ENCODE measurements around the gene TTI1.

The TTI1 gene

DNA sequence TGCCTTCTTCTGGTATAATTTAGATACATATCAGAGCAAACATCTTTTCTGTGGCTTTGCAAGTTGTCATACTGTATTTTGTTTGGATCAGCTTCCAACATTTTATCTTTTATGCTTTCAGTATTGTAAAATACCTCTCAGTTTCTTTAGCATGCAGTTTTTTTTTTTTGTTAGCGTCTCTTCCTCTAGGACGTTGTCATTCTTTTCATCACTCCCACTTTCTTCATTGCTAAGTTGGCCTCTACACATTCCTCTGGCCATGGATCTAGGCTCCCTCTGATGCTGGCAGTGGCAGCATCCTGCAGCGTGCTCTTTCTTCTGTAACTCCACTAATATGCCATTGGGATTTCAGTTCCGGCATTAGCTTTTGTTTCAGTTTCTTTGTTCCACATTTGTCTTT is 22.0 kb upstream of the TTI1 start (continued):
- TF ChIP-seq ZFHX2 (tag by site-specific recombination; conservative IDR thresholded peaks at IDR 0.05), result no peak
- no peak for TF ChIP-seq ZBTB17 (tag by site-specific recombination; IDR thresholded peaks at IDR 0.05)
- TF ChIP-seq ZNF341 (tag by site-specific recombination; IDR thresholded peaks at IDR 0.05; ENCODE audit: low read depth), result no peak
- TF ChIP-seq ZNF324 (tag by site-specific recombination; IDR thresholded peaks at IDR 0.05), result no peak
- TF ChIP-seq, protein P1, sequence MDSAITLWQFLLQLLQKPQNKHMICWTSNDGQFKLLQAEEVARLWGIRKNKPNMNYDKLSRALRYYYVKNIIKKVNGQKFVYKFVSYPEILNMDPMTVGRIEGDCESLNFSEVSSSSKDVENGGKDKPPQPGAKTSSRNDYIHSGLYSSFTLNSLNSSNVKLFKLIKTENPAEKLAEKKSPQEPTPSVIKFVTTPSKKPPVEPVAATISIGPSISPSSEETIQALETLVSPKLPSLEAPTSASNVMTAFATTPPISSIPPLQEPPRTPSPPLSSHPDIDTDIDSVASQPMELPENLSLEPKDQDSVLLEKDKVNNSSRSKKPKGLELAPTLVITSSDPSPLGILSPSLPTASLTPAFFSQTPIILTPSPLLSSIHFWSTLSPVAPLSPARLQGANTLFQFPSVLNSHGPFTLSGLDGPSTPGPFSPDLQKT (IDR thresholded peaks at IDR 0.05; ENCODE audit: borderline replicate concordance, low read depth, low read length), result no peak
- no peak for TF ChIP-seq GLIS2 (tag by site-specific recombination; IDR thresholded peaks at IDR 0.05)
- no peak for TF ChIP-seq WT1 (tag by site-specific recombination; IDR thresholded peaks at IDR 0.05)
- no peak for TF ChIP-seq ZNF292 (tag by site-specific recombination; IDR thresholded peaks at IDR 0.05; ENCODE audit: borderline replicate concordance, low read depth)
- no peak for TF ChIP-seq ZNF221 (tag by site-specific recombination; IDR thresholded peaks at IDR 0.05; ENCODE audit: borderline replicate concordance)
- TF ChIP-seq ZNF416 (tag by site-specific recombination; IDR thresholded peaks at IDR 0.05), result no peak
- no peak for TF ChIP-seq ZNF202 (tag by site-specific recombination; IDR thresholded peaks at IDR 0.05; ENCODE audit: borderline replicate concordance)
- TF ChIP-seq SP2 (tag by site-specific recombination; IDR thresholded peaks at IDR 0.05), result no peak

DNA sequence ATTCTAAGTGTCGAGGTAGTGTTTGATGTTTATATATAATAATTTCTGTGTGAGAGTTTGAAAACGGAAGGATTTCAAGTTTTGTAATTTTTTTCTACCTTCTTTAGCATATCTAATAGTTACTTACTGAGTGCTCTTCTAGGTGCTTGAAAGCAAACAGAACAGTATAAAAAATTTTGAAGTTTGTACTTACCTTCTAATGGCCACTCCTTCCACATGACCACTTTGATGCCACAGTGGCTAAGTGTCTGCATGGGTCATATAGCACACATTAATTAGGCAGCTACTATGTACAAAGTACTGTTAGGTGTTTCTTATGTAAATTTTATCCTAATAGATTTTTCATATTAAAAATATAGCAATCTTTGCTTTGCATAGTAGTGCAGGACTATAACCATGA is 21.4 kb upstream of the TTI1 start:
- POLR2A ChIA-PET, result interaction anchor here (3.7 kb wide), 1 partner anchor 21 kb away, joined by 11 read pairs; the partner anchor contains the start of genes RPRD1B and TTI1
- Histone ChIP-seq H3K36me3 (ENCODE audit: control insufficient read depth in 2 of 2, insufficient read depth in 1 of 2, low read length in 2 of 2) (peaks cover 15 to 69% of the 10 kb centered on the region in 2 experiments), H3K27ac (ENCODE audit: extremely low read depth, low read depth, low read length) (no peak overlapping the region), H3K4me1 (ENCODE audit: control insufficient read depth, insufficient read depth, low read length) (peaks cover 3% of the 10 kb centered on the region; the same call in 1 of the 2 replicates), H3K9me3 (ENCODE audit: control insufficient read depth, insufficient read depth, low read depth, low read length) (no peaks in the 10 kb centered on the region), H3K4me3 (ENCODE audit: low read depth, low read length) (no peak overlapping the region)
- TF ChIP-seq ZNF664 (tag by site-specific recombination; IDR thresholded peaks at IDR 0.05), result peak; percentile 33; the same call in 1 of the 2 replicates
- no peak for TF ChIP-seq ZNF404 (tag by site-specific recombination; IDR thresholded peaks at IDR 0.05)
- CTCF ChIA-PET, result interaction anchor here (0.5 to 10.3 kb wide), 6 partner anchors 9 to 188 kb away, joined by 3 to 220 read pairs (median 4); no protein-coding TSS in a partner anchor

DNA sequence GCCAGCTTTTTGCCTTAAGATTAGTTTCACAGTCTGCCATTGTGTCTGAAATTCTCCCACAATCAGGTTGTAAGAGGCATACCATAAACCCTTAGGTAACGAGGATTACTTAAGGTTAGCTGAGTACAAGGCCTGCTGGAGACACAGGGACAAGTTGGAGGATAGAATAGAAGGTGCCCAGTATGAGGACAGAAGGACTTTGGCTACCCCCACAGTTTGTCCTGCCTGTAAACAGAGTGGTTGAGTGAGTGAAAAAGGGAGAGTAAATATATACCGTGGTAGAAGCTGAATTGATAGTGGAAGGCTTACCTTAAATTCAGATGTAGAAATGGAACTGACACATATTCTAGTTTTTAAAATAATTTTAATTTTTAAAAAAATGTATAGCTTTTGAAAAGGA is 19.6 kb upstream of the TTI1 start:
- CTCF ChIA-PET, result interaction anchor here (1.0 to 10.3 kb wide), 5 partner anchors 11 to 489 kb away, joined by 4 to 220 read pairs (median 5); no protein-coding TSS in a partner anchor

DNA sequence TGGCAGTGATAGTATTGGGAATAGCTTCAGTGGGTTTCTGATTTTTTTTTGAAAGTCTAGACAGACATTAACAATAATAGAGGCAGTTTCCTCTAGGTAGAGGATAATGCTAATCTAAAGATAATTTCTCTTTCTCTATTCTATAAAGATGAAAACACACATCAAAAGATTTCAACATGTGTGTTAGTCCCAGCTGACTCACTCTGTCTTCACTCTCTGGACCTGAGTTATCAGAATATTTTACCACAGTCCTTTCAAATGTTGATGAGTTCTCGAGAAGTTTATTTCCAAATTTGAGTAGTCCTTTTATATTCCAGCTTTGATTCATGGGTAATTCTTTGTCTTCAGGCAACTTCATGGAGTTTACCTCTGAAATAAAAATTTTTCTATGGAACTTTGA is 17.4 kb upstream of the TTI1 start:
- ChIA-PET CTCF (interaction anchor here (2.3 to 10.3 kb wide), 2 partner anchors 171 to 486 kb away, joined by 14 to 220 read pairs; no protein-coding TSS in a partner anchor), POLR2A (interaction anchor here (0.6 to 3.7 kb wide), 2 partner anchors 17 to 98 kb away, joined by 3 to 11 read pairs; partner anchors contain the start of genes RPRD1B and TTI1)
- H3K27ac ChIP-seq (ENCODE audit: extremely low read depth, low read depth, low read length), result no peak overlapping the region
- H3K9me3 ChIP-seq (ENCODE audit: control insufficient read depth, insufficient read depth, low read depth, low read length), result no peaks in the 10 kb centered on the region
- peaks cover 4 to 71% of the 10 kb centered on the region in 2 experiments for H3K36me3 ChIP-seq (ENCODE audit: control insufficient read depth in 2 of 2, insufficient read depth in 1 of 2, low read length in 2 of 2)
- TF ChIP-seq ZNF571 (tag by site-specific recombination; IDR thresholded peaks at IDR 0.05), result no peak
- TF ChIP-seq ZNF560 (tag by site-specific recombination; IDR thresholded peaks at IDR 0.05; ENCODE audit: borderline replicate concordance), result no peak
- TF ChIP-seq, protein P2, sequence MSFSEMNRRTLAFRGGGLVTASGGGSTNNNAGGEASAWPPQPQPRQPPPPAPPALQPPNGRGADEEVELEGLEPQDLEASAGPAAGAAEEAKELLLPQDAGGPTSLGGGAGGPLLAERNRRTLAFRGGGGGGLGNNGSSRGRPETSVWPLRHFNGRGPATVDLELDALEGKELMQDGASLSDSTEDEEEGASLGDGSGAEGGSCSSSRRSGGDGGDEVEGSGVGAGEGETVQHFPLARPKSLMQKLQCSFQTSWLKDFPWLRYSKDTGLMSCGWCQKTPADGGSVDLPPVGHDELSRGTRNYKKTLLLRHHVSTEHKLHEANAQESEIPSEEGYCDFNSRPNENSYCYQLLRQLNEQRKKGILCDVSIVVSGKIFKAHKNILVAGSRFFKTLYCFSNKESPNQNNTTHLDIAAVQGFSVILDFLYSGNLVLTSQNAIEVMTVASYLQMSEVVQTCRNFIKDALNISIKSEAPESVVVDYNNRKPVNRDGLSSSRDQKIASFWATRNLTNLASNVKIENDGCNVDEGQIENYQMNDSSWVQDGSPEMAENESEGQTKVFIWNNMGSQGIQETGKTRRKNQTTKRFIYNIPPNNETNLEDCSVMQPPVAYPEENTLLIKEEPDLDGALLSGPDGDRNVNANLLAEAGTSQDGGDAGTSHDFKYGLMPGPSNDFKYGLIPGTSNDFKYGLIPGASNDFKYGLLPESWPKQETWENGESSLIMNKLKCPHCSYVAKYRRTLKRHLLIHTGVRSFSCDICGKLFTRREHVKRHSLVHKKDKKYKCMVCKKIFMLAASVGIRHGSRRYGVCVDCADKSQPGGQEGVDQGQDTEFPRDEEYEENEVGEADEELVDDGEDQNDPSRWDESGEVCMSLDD (tag by site-specific recombination; IDR thresholded peaks at IDR 0.05), result no peak
- TF ChIP-seq, protein P3, sequence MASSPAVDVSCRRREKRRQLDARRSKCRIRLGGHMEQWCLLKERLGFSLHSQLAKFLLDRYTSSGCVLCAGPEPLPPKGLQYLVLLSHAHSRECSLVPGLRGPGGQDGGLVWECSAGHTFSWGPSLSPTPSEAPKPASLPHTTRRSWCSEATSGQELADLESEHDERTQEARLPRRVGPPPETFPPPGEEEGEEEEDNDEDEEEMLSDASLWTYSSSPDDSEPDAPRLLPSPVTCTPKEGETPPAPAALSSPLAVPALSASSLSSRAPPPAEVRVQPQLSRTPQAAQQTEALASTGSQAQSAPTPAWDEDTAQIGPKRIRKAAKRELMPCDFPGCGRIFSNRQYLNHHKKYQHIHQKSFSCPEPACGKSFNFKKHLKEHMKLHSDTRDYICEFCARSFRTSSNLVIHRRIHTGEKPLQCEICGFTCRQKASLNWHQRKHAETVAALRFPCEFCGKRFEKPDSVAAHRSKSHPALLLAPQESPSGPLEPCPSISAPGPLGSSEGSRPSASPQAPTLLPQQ (tag by site-specific recombination; IDR thresholded peaks at IDR 0.05), result no peak
- peaks cover 3% of the 10 kb centered on the region; the same call in 1 of the 2 replicates for H3K4me1 ChIP-seq (ENCODE audit: control insufficient read depth, insufficient read depth, low read length)
- H3K4me3 ChIP-seq (ENCODE audit: low read depth, low read length), result no peak overlapping the region

More for the DNA sequence above, 19.6 kb upstream of the TTI1 start:
- H3K9me3 ChIP-seq (ENCODE audit: control insufficient read depth, insufficient read depth, low read depth, low read length), result no peaks in the 10 kb centered on the region
- peaks cover 5 to 68% of the 10 kb centered on the region in 2 experiments for H3K36me3 ChIP-seq (ENCODE audit: control insufficient read depth in 2 of 2, insufficient read depth in 1 of 2, low read length in 2 of 2)
- POLR2A ChIA-PET, result interaction anchor here (0.6 to 3.7 kb wide), 2 partner anchors 19 to 440 kb away, joined by 6 to 11 read pairs; partner anchors contain the start of genes RPRD1B and TTI1
- H3K4me3 ChIP-seq (ENCODE audit: low read depth, low read length), result no peak overlapping the region
- peaks cover 3% of the 10 kb centered on the region; the same call in 1 of the 2 replicates for H3K4me1 ChIP-seq (ENCODE audit: control insufficient read depth, insufficient read depth, low read length)
- no peak overlapping the region for H3K27ac ChIP-seq (ENCODE audit: extremely low read depth, low read depth, low read length)
- TF ChIP-seq ZFP3 (tag by site-specific recombination; IDR thresholded peaks at IDR 0.05; ENCODE audit: low read depth), result no peak

Data from HEK293 (cell line).